Hematopoietic multipotent progenitor cell treated with erythropoietin and hydrocortisone succinate and interleukin-3 and kit ligand, for 4 days (in vitro differentiated cells): ENCODE data around the gene WDR4.

Source experiments
- DNase-seq: peaks from one replicate; pipeline ENCODE4 v3.0.0-alpha.2; 2015

WDR4 gene

GRCh38 chr21:42873096-42873495 lies 6.2 kb downstream of the WDR4 start:
- no peak for DNase-seq

- no peak for DNase-seq
Observed at GRCh38 chr21:42868196-42868595, 11.1 kb downstream of the WDR4 start.

GRCh38 chr21:42865776-42866160 lies 13.6 kb downstream of the WDR4 start:
- no peak for DNase-seq

- no peak for DNase-seq
Observed at GRCh38 chr21:42864815-42865775, 14.2 kb downstream of the WDR4 start.

GRCh38 chr21:42864286-42864685 lies 15.1 kb downstream of the WDR4 start:
- DNase-seq = no peak

- no peak for DNase-seq
Observed at GRCh38 chr21:42863504-42863870, 15.9 kb downstream of the WDR4 start.

- no peak for DNase-seq
Observed at GRCh38 chr21:42862774-42863503, 16.4 kb downstream of the WDR4 start.

GRCh38 chr21:42861848-42862400 lies 17.4 kb downstream of the WDR4 start:
- DNase-seq = no peak

GRCh38 chr21:42861311-42861847 lies 18.0 kb downstream of the WDR4 start:
- DNase-seq = no peak

GRCh38 chr21:42860345-42860744 lies 19.0 kb downstream of the WDR4 start:
- no peak for DNase-seq

- DNase-seq = no peak
Observed at GRCh38 chr21:42859891-42860230, 19.5 kb downstream of the WDR4 start.

- no peak for DNase-seq
Observed at GRCh38 chr21:42858957-42859890, 20.1 kb downstream of the WDR4 start.

GRCh38 chr21:42858185-42858847 lies 21.0 kb downstream of the WDR4 start:
- no peak for DNase-seq

- DNase-seq = no peak
Observed at GRCh38 chr21:42857216-42857615, 22.1 kb downstream of the WDR4 start.

GRCh38 chr21:42855937-42856335 lies 23.4 kb downstream of the WDR4 start:
- DNase-seq = no peak

GRCh38 chr21:42855171-42855936 lies 24.0 kb downstream of the WDR4 start:
- DNase-seq = no peak

- DNase-seq = no peak
Observed at GRCh38 chr21:42854246-42855010, 24.9 kb downstream of the WDR4 start.

- no peak for DNase-seq
Observed at GRCh38 chr21:42853621-42854020, 25.7 kb downstream of the WDR4 start.

GRCh38 chr21:42852925-42853570 lies 26.3 kb downstream of the WDR4 start:
- DNase-seq = no peak
